CD4-positive, alpha-beta T cell treated with Interleukin-1 beta for 1 hour (primary cell): ENCODE measurements around the gene SDF2.

Experiments used
- DNase-seq, 2 donors: peaks; one replicate each; pipeline ENCODE4 v3.0.0-alpha.2; 2020 to 2022

SDF2 gene

GRCh38 chr17:28661635-28662526, at the start of gene SDF2, which contains the start of gene SUPT6H:
Gene SDF2 (minus strand): TSS chr17:28661906. CDS start chr17:28661876, 30 bp downstream.
Gene SUPT6H (plus strand): TSS chr17:28662205. CDS start chr17:28673402, 11,197 bp downstream.
- peak; percentile 90 to 92 for DNase-seq

- DNase-seq: peak; percentile 89 to 94
Measured at GRCh38 chr17:28710861-28711722, 49.4 kb upstream of the SDF2 start.

GRCh38 chr17:28707339-28707720, 45.6 kb upstream of the SDF2 start:
- DNase-seq: no peak

GRCh38 chr17:28706471-28707338, 45.0 kb upstream of the SDF2 start:
- no peak for DNase-seq

GRCh38 chr17:28705728-28706334, 44.1 kb upstream of the SDF2 start:
- no peak for DNase-seq

- DNase-seq: no peak
Measured at GRCh38 chr17:28705074-28705659, 43.5 kb upstream of the SDF2 start.

GRCh38 chr17:28704219-28704858, 42.6 kb upstream of the SDF2 start:
- DNase-seq: no peak

- DNase-seq: no peak
Measured at GRCh38 chr17:28703552-28704218, 42.0 kb upstream of the SDF2 start.

- no peak for DNase-seq
Measured at GRCh38 chr17:28702752-28703150, 41.0 kb upstream of the SDF2 start.

GRCh38 chr17:28702026-28702751, 40.5 kb upstream of the SDF2 start:
- DNase-seq: no peak

GRCh38 chr17:28700830-28701492, 39.3 kb upstream of the SDF2 start:
- DNase-seq: no peak

GRCh38 chr17:28700278-28700677, 38.6 kb upstream of the SDF2 start:
- no peak for DNase-seq

GRCh38 chr17:28698253-28698941, 36.7 kb upstream of the SDF2 start:
- DNase-seq: no peak

- no peak for DNase-seq
Measured at GRCh38 chr17:28693869-28694268, 32.2 kb upstream of the SDF2 start.

GRCh38 chr17:28689011-28689410, 27.3 kb upstream of the SDF2 start:
- DNase-seq: no peak

GRCh38 chr17:28688481-28688880, 26.8 kb upstream of the SDF2 start:
- DNase-seq: no peak

- DNase-seq: no peak
Measured at GRCh38 chr17:28686296-28686695, 24.6 kb upstream of the SDF2 start.

- no peak for DNase-seq
Measured at GRCh38 chr17:28685366-28685765, 23.7 kb upstream of the SDF2 start.

- no peak for DNase-seq
Measured at GRCh38 chr17:28684963-28685362, 23.3 kb upstream of the SDF2 start.
